ENCODE results near the gene SPC24. TPM values are rescaled to one million over a fixed set of nuclear protein-coding genes. Genes with fewer than 3 reads are reported as not detected.
"Not testable (repeated sequence)": the region's sequence is repeated elsewhere in the genome, so short reads cannot be mapped to it uniquely, and the experiment has no call there.

SPC24 gene
- total RNA-seq, 2 donors from 2014 or later, result 1.2 to 5.7 TPM

DNA sequence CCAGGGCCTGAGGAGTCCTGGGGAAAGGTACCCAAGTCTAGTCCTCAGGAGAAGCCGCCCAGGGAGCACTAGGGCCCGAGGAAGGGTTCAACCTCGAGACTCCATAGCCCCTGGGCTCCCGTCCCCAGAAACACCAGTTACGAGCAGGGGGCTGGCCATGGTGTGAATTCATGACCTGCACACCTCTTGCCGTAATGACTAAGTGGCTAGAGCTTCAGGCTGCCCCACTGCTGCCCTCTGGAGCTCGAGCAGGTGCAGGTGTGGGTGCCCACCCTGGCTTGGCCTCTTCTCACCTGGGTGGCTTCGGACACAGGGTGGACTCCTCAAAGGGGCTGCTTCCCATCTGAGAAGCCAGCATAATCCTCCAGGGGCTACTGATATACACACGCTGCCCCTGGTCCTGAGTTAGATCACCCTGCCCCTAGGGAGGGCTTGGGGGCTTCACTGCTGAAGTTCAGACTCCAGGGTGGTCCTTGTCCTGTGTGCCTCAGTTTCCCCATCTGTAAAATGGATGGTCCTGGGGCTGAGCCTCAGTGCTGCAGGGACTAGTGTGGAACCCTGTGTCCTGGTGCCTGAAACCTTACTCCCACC, 13.6 kb downstream of the SPC24 start:
- Histone ChIP-seq H3K36me3 (no peaks in the 10 kb centered on the region), H3K4me1 (peaks cover 3 to 66% of the 10 kb centered on the region in 2 donors), H3K27me3 (no peaks in the 10 kb centered on the region), H3K27ac (peak overlapping the region; percentile 98 to 99), H3K9me3 (no peaks in the 10 kb centered on the region), H3K4me3 (no peak overlapping the region)
- no peak for DNase-seq (ENCODE audit: low spot score)
- no peak for TF ChIP-seq CTCF (IDR thresholded peaks at IDR 0.05)

- Histone ChIP-seq H3K4me1 (peaks cover 3 to 73% of the 10 kb centered on the region in 2 donors), H3K4me3 (no peak overlapping the region), H3K27ac (peak overlapping the region; percentile 96 to 98), H3K9me3 (no peaks in the 10 kb centered on the region), H3K27me3 (no peaks in the 10 kb centered on the region), H3K36me3 (no peaks in the 10 kb centered on the region)
- DNase-seq (ENCODE audit: low spot score), result no peak
- TF ChIP-seq CTCF (IDR thresholded peaks at IDR 0.05), result no peak
These were observed 14.7 kb downstream of the SPC24 start for GRCh38 chr19:11140896-11141295.

- peak overlapping the region; percentile 96 to 98 for H3K27ac ChIP-seq
- H3K9me3 ChIP-seq; H3K36me3 ChIP-seq; H3K27me3 ChIP-seq; H3K4me3 ChIP-seq; DNase-seq (ENCODE audit: low spot score): not testable (repeated sequence)
- H3K4me1 ChIP-seq, result peaks cover 3 to 73% of the 10 kb centered on the region in 2 donors
These were observed 15.5 kb downstream of the SPC24 start for GRCh38 chr19:11140023-11140538.

DNA sequence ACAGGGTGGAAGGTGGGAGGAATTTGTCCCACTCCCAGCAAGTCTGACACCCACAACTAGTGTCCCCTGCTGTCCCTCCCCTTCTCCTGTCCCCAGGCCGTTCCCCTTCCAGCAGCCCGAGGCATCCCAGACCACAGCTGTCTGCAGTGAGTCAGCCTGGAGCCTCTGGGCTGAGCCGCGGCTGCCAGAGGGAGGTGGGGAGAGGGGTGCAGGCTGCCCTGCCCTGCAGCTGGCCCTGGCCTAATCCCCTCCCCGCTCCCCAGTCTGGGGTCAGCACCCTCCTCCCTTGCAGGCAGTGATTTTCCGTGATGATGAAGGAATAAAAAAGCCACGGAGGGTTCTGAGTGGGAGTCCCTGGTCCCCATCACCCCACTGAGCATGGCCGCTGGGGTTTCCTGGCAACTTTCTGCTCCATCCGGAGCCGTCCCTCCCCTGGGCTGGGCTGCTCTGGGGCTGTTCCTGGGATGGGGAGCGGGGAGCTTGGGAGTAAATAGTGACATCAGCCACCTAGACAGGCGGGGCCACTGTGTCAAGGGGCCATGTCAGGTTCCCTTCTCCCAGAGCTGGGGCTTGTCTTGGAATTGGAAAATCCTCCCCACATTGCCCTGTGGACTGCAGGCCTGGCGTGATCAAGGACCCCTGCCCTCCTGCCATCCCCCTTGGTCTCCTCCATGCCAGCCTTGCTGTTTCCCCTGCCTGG, 16.8 kb downstream of the SPC24 start:
- DNase-seq (ENCODE audit: low spot score), result peak; percentile 91
- no peaks in the 10 kb centered on the region for H3K9me3 ChIP-seq
- peak overlapping the region; percentile 96 to 98 for H3K27ac ChIP-seq
- H3K27me3 ChIP-seq, result no peaks in the 10 kb centered on the region
- peak overlapping the region in 1 of 2 donors; percentile 27 for H3K4me3 ChIP-seq
- peaks cover 3 to 65% of the 10 kb centered on the region in 2 donors for H3K4me1 ChIP-seq
- no peaks in the 10 kb centered on the region for H3K36me3 ChIP-seq
- TF ChIP-seq CTCF (IDR thresholded peaks at IDR 0.05), result no peak

- peak; percentile 92 for DNase-seq (ENCODE audit: low spot score)
- Histone ChIP-seq H3K4me1 (peaks cover under 1 to 56% of the 10 kb centered on the region in 2 donors), H3K27ac (peak overlapping the region; percentile 96 to 98), H3K36me3 (no peaks in the 10 kb centered on the region), H3K4me3 (peak overlapping the region in 1 of 2 donors; percentile 27), H3K27me3 (no peaks in the 10 kb centered on the region), H3K9me3 (no peaks in the 10 kb centered on the region)
- peak; percentile 65 to 92 for TF ChIP-seq CTCF (IDR thresholded peaks at IDR 0.05)
These were observed 17.8 kb downstream of the SPC24 start for GRCh38 chr19:11137542-11138384.

Data from right atrium auricular region (tissue), 2 donors.